Trophoblast cell (in vitro differentiated cells and primary cell): Measurements from ENCODE around the gene FIGNL1. TPM values are rescaled to one million over a fixed set of nuclear protein-coding genes. Genes with fewer than 3 reads are reported as not detected.

ENCODE experiments used
- DNase-seq, 2 donors: peaks; one replicate each; pipeline ENCODE4 v3.0.0-alpha.2; 2016
- H2AFZ ChIP-seq: 2 replicates; pipeline ENCODE4 v1.6.1; 2013; ENCODE audit warnings: low read length, moderate library complexity, mild to moderate bottlenecking; ENCODE audit not compliant: insufficient read depth, poor library complexity
- H2AK5ac ChIP-seq: 2 replicates; pipeline ENCODE4 v1.6.1; 2013; ENCODE audit warnings: mild to moderate bottlenecking, low read length
- H2BK120ac ChIP-seq: 2 replicates; pipeline ENCODE4 v1.6.1; 2013; ENCODE audit warnings: low read length, mild to moderate bottlenecking, moderate library complexity; ENCODE audit not compliant: insufficient read depth, poor library complexity
- H2BK12ac ChIP-seq: 2 replicates; pipeline ENCODE4 v1.6.1; 2013; ENCODE audit warnings: mild to moderate bottlenecking, low read length, moderate library complexity
- H2BK5ac ChIP-seq: 2 replicates; pipeline ENCODE4 v1.6.1; 2013; ENCODE audit warnings: low read length, low read depth, moderate library complexity, mild to moderate bottlenecking; ENCODE audit not compliant: poor library complexity
- H3K14ac ChIP-seq: 2 replicates; pipeline ENCODE4 v1.6.1; 2013; ENCODE audit warnings: mild to moderate bottlenecking, low read length
- H3K18ac ChIP-seq: 2 replicates; pipeline ENCODE4 v1.6.1; 2013; ENCODE audit warnings: mild to moderate bottlenecking, low read length
- H3K23ac ChIP-seq: 2 replicates; pipeline ENCODE4 v1.6.1; 2013; ENCODE audit warnings: low read length
- H3K27ac ChIP-seq: 2 replicates; pipeline ENCODE4 v1.5.1; 2013; ENCODE audit warnings: low read depth, mild to moderate bottlenecking, inconsistent platforms, low read length, moderate library complexity
- H3K27me3 ChIP-seq: 2 replicates; pipeline ENCODE4 v1.6.1; 2013; ENCODE audit warnings: inconsistent platforms, mild to moderate bottlenecking, low read length, moderate library complexity; ENCODE audit not compliant: insufficient read depth
- H3K36me3 ChIP-seq, 2 experiments: 1 replicate in 1 of 2; 2 replicates in 1 of 2; pipeline ENCODE4 v1.6.1; 2013; ENCODE audit warnings: low read length in 2 of 2, mild to moderate bottlenecking in 2 of 2, moderate library complexity in 1 of 2; ENCODE audit not compliant: insufficient read depth in 2 of 2, control insufficient read depth in 1 of 2
- H3K4ac ChIP-seq: 2 replicates; pipeline ENCODE4 v1.6.1; 2013; ENCODE audit warnings: low read depth, mild to moderate bottlenecking, low read length, moderate library complexity
- H3K4me1 ChIP-seq, 2 experiments: 1 replicate in 1 of 2; 2 replicates in 1 of 2; pipeline ENCODE4 v1.6.1; 2013; ENCODE audit warnings: low read length in 2 of 2, mild to moderate bottlenecking in 2 of 2, moderate library complexity in 1 of 2; ENCODE audit not compliant: insufficient read depth in 2 of 2, control insufficient read depth in 1 of 2
- H3K4me2 ChIP-seq: 2 replicates; pipeline ENCODE4 v1.6.1; 2013; ENCODE audit warnings: inconsistent platforms, mild to moderate bottlenecking, low read length, moderate library complexity
- H3K4me3 ChIP-seq: 2 replicates; pipeline ENCODE4 v1.5.1; 2013; ENCODE audit warnings: mild to moderate bottlenecking, low read depth, low read length, inconsistent platforms
- H3K79me1 ChIP-seq: one replicate; pipeline ENCODE4 v1.6.1; 2013; ENCODE audit warnings: low read length
- H3K79me2 ChIP-seq: 2 replicates; pipeline ENCODE4 v1.6.1; 2013; ENCODE audit warnings: low read length, mild to moderate bottlenecking; ENCODE audit not compliant: control insufficient read depth, insufficient read depth, poor library complexity
- H3K9ac ChIP-seq: 2 replicates; pipeline ENCODE4 v1.6.1; 2013; ENCODE audit warnings: mild to moderate bottlenecking, low read length
- H3K9me3 ChIP-seq: 2 replicates; pipeline ENCODE4 v1.6.1; 2013; ENCODE audit warnings: low read depth, mild to moderate bottlenecking, control low read depth, inconsistent platforms, low read length; ENCODE audit not compliant: insufficient read depth
- H4K12ac ChIP-seq: 2 replicates; pipeline ENCODE4 v1.6.1; 2013; ENCODE audit warnings: low read depth, mild to moderate bottlenecking, low read length, moderate library complexity
- H4K8ac ChIP-seq: 2 replicates; pipeline ENCODE4 v1.6.1; 2013; ENCODE audit warnings: low read depth, mild to moderate bottlenecking, low read length, moderate library complexity
- H4K91ac ChIP-seq: one replicate; pipeline ENCODE4 v1.6.1; 2013; ENCODE audit warnings: low read depth, mild to moderate bottlenecking, low read length, moderate library complexity
- WGBS: extraction: QIAGEN DNeasy Blood & Tissue Kit; methylation state at CpG from one replicate; pipeline ENCODE4 v1.1.7; 2013; ENCODE audit warnings: missing lambda C conversion rate; ENCODE audit not compliant: insufficient read length, insufficient coverage; ENCODE audit errors: extremely low coverage; 5-methylcytosine and 5-hydroxymethylcytosine counted together
- polyA plus RNA-seq: library from polyadenylated mRNA; stranded (reverse); fragments of 200-250 nt; gene quantifications from 2 replicates; pipeline ENCODE4 v1.2.3, GENCODE V29; 2013

FIGNL1 gene
- polyA plus RNA-seq: 9.0 and 9.2 TPM in 2 replicates

GRCh38 chr7:50449881-50450589 is at the start of gene FIGNL1:
TSS of gene FIGNL1 (minus strand) at chr7:50450350. CDS start at chr7:50447287, 3,063 bp downstream.
- Histone ChIP-seq H3K9ac (peak within 1 kb of the TSS; percentile 77), H3K36me3 (peaks cover 0 to 3% of the 10 kb centered on the region in 2 experiments), H2BK5ac (peak within 1 kb of the TSS; percentile 16), H2AK5ac (no peak within 1 kb of the TSS), H3K4me3 (peak within 1 kb of the TSS; percentile 80), H3K4me2 (peak within 1 kb of the TSS; percentile 60), H2BK120ac (peak within 1 kb of the TSS; percentile 54), H2AFZ (peak within 1 kb of the TSS; percentile 47), H3K18ac (peak within 1 kb of the TSS; percentile 49), H4K8ac (peak within 1 kb of the TSS; percentile 72), H3K27me3 (no peaks in the 10 kb centered on the region), H4K91ac (peak within 1 kb of the TSS; percentile 49), H3K14ac (peak within 1 kb of the TSS; percentile 38), H3K79me1 (peaks cover 3% of the 10 kb centered on the region), H3K4me1 (peaks cover 4 to 5% of the 10 kb centered on the region in 2 experiments), H3K23ac (no peak within 1 kb of the TSS), H4K12ac (peak within 1 kb of the TSS; percentile 55), H3K4ac (peak within 1 kb of the TSS; percentile 1), H3K79me2 (peaks cover 4% of the 10 kb centered on the region), H3K9me3 (no peaks in the 10 kb centered on the region), H3K27ac (no peak within 1 kb of the TSS), H2BK12ac (no peak within 1 kb of the TSS)
- WGBS: no CpG with 5 or more reads among the region's 63 CpGs
- peak; percentile 57 to 76 for DNase-seq

DNA sequence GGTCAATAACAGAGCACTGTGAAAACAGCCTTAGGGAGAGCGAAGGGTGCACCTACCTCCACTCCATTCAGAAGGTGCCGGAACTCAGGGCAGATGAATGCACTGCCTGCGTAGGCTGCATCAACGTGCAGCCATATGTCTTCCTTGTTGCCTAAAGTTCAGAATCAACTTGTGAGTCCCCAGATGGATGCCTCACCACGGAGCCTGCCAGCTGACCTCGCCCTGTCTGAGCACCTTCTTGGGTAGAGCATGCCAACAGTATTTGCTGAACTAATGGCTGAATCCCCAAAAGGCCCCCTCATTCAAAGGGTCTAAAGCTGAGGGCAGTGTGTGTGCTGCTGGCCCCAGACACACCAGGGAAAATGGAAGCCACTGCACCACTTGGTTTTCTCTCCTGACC is 48.9 kb upstream of the FIGNL1 start:
- H2BK5ac ChIP-seq: no peak overlapping the region
- H3K79me2 ChIP-seq: no peaks in the 10 kb centered on the region
- H3K9ac ChIP-seq: no peak overlapping the region
- no peaks in the 10 kb centered on the region for H3K79me1 ChIP-seq
- H4K8ac ChIP-seq: no peak overlapping the region
- peak overlapping the region; percentile 18 for H3K4me3 ChIP-seq
- no peak overlapping the region for H3K4ac ChIP-seq
- no peak overlapping the region for H2AFZ ChIP-seq
- no peak overlapping the region for H3K18ac ChIP-seq
- no peak overlapping the region for H2AK5ac ChIP-seq
- no peak overlapping the region for H2BK12ac ChIP-seq
- H3K4me2 ChIP-seq: no peak overlapping the region
- no peaks in the 10 kb centered on the region for H3K27me3 ChIP-seq
- no CpG with 5 or more reads among the region's 6 CpGs for WGBS
- DNase-seq: no peak
- H4K91ac ChIP-seq: no peak overlapping the region
- no peaks in the 10 kb centered on the region for H3K36me3 ChIP-seq
- H4K12ac ChIP-seq: no peak overlapping the region
- H3K4me1 ChIP-seq: peaks cover 3 to 8% of the 10 kb centered on the region in 2 experiments
- H3K9me3 ChIP-seq: peaks cover 2% of the 10 kb centered on the region
- no peak overlapping the region for H3K27ac ChIP-seq
- no peak overlapping the region for H2BK120ac ChIP-seq
- H3K23ac ChIP-seq: no peak overlapping the region
- no peak overlapping the region for H3K14ac ChIP-seq

- no peak overlapping the region for H3K27ac ChIP-seq
- H2AFZ ChIP-seq: no peak overlapping the region
These were observed 47.8 kb upstream of the FIGNL1 start for GRCh38 chr7:50497968-50498367.

DNA sequence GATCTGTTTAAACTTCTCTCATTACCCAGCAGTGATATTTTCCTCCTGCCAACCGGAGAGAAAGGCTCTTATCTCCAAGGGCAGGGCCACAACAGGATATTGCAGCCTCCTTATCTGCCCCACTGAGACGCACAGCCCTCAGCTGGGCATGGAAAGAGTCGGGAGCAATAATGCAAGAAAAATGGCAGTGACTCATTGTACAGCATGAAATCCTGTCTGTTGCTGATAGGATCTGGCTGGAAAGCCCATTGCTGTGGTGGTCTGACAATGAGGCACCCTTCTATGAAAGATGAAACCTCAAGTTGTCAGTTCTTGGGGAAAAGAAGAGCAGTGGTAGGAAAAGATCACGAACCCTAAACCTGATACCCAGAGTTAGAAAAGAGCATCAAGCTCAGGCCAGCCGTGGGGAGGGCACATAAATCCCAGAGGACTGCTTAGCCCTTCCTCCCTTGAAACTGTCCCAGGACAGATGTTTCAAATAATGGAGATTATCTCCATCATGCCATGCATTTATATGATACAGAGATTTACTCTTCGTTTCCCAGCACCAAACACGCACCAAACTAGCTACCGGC is 47.0 kb upstream of the FIGNL1 start:
- Histone ChIP-seq H3K4ac (no peak overlapping the region), H3K4me3 (no peak overlapping the region), H4K12ac (no peak overlapping the region), H3K4me1 (peaks cover 3 to 8% of the 10 kb centered on the region in 2 experiments), H3K79me1 (no peaks in the 10 kb centered on the region), H3K4me2 (no peak overlapping the region), H2BK12ac (no peak overlapping the region), H3K9me3 (peaks cover 2% of the 10 kb centered on the region), H3K36me3 (no peaks in the 10 kb centered on the region), H3K14ac (no peak overlapping the region), H3K27me3 (no peaks in the 10 kb centered on the region), H2BK120ac (no peak overlapping the region), H2AK5ac (no peak overlapping the region), H3K79me2 (no peaks in the 10 kb centered on the region), H2AFZ (no peak overlapping the region), H2BK5ac (no peak overlapping the region), H3K9ac (no peak overlapping the region), H3K27ac (no peak overlapping the region), H3K23ac (no peak overlapping the region), H4K91ac (no peak overlapping the region), H4K8ac (no peak overlapping the region), H3K18ac (no peak overlapping the region)
- no CpG with 5 or more reads among the region's 8 CpGs for WGBS
- DNase-seq: peak; percentile 72 to 79

More at GRCh38 chr7:50497968-50498367, 47.8 kb upstream of the FIGNL1 start:
- no peak for DNase-seq
- Histone ChIP-seq H4K8ac (peak overlapping the region; percentile 62), H3K14ac (no peak overlapping the region), H3K27me3 (no peaks in the 10 kb centered on the region), H4K91ac (no peak overlapping the region), H3K23ac (no peak overlapping the region), H2BK12ac (no peak overlapping the region), H3K36me3 (no peaks in the 10 kb centered on the region), H2BK120ac (no peak overlapping the region), H3K4me2 (no peak overlapping the region), H3K4me1 (peaks cover 3 to 8% of the 10 kb centered on the region in 2 experiments), H3K4ac (no peak overlapping the region), H3K18ac (no peak overlapping the region), H3K4me3 (no peak overlapping the region), H4K12ac (no peak overlapping the region), H3K9ac (no peak overlapping the region), H3K79me2 (no peaks in the 10 kb centered on the region), H2BK5ac (no peak overlapping the region), H3K79me1 (no peaks in the 10 kb centered on the region), H2AK5ac (no peak overlapping the region), H3K9me3 (peaks cover 2% of the 10 kb centered on the region)
- no CpG with 5 or more reads among the region's 5 CpGs for WGBS
